NCI-H510A treated with DMSO at 0.1 percent for 48 hours (cell line): ENCODE measurements around the gene UBTD1.
"Not testable (repeated sequence)": the region's sequence is repeated elsewhere in the genome, so short reads cannot be mapped to it uniquely, and the experiment has no call there.

Experiments used
- DNase-seq: peaks from one replicate; lab custom pipeline; 2025; lab: John Stamatoyannopoulos, UW

UBTD1 gene

GRCh38 chr10:97515271-97515978 is 16.7 kb downstream of the UBTD1 start:
- DNase-seq: peak; percentile 11

- DNase-seq: no peak
Measured at GRCh38 chr10:97517096-97517750, 18.5 kb downstream of the UBTD1 start.

- DNase-seq: no peak
Measured at GRCh38 chr10:97517778-97518300, 19.1 kb downstream of the UBTD1 start.

- peak; percentile 52 for DNase-seq
Measured at GRCh38 chr10:97518301-97519043, 19.7 kb downstream of the UBTD1 start.

GRCh38 chr10:97519342-97519741 is 20.6 kb downstream of the UBTD1 start:
- DNase-seq: no peak

GRCh38 chr10:97520520-97520919 is 21.8 kb downstream of the UBTD1 start:
- no peak for DNase-seq

GRCh38 chr10:97520978-97521761 is 22.4 kb downstream of the UBTD1 start:
- DNase-seq: peak; percentile 79

GRCh38 chr10:97522071-97522470 is 23.3 kb downstream of the UBTD1 start:
- no peak for DNase-seq

GRCh38 chr10:97522937-97523336 is 24.2 kb downstream of the UBTD1 start:
- DNase-seq: peak; percentile 25

GRCh38 chr10:97525086-97525485 is 26.4 kb downstream of the UBTD1 start:
- DNase-seq: no peak

- DNase-seq: no peak
Measured at GRCh38 chr10:97525683-97526110, 27.0 kb downstream of the UBTD1 start.

- not testable (repeated sequence) for DNase-seq
Measured at GRCh38 chr10:97528876-97529275, 30.2 kb downstream of the UBTD1 start.

GRCh38 chr10:97529685-97530465 is 31.2 kb downstream of the UBTD1 start:
- DNase-seq: no peak

GRCh38 chr10:97531401-97531986 is 32.8 kb downstream of the UBTD1 start:
- no peak for DNase-seq

- DNase-seq: no peak
Measured at GRCh38 chr10:97532935-97533671, 34.4 kb downstream of the UBTD1 start.

- no peak for DNase-seq
Measured at GRCh38 chr10:97533888-97534287, 35.2 kb downstream of the UBTD1 start.

- no peak for DNase-seq
Measured at GRCh38 chr10:97534746-97535367, 36.1 kb downstream of the UBTD1 start.

GRCh38 chr10:97537186-97537869 is 38.6 kb downstream of the UBTD1 start:
- DNase-seq: no peak

GRCh38 chr10:97538411-97538810 is 39.7 kb downstream of the UBTD1 start:
- DNase-seq: no peak
